GM10248 (cell line): ENCODE data around the gene USP12.

ENCODE experiments used
- CTCF ChIA-PET: fragments of 300-600 bp; sonication (Branson Sonifier 250); formaldehyde crosslinking; extraction: SDS; loops from one replicate; lab custom pipeline; 2021; ENCODE audit warnings: antibody characterized with exemption; lab: Yijun Ruan, JAX
- POLR2A ChIA-PET: fragments of 350-650 bp; sonication (Branson Sonifier 250); formaldehyde crosslinking; extraction: SDS; loops from one replicate; lab custom pipeline; 2020; ENCODE audit warnings: antibody characterized with exemption; lab: Yijun Ruan, JAX
- DNase-seq: peaks from one replicate; pipeline ENCODE4 v3.0.0; 2012; ENCODE audit errors: extremely low spot score
- CTCF ChIP-seq: IDR thresholded peaks from 2 replicates; pipeline ENCODE4 v1.5.1; 2012; ENCODE audit warnings: mild to moderate bottlenecking, low read depth; ENCODE audit errors: extremely low read depth, missing control alignments, control extremely low read depth

Gene USP12

GRCh38 chr13:27203854-27204253 is 32.2 kb upstream of the USP12 start:
- no peak for DNase-seq
- TF ChIP-seq CTCF: peak; percentile 5
- CTCF ChIA-PET: interaction anchor here (1.5 kb wide), 1 partner anchor 219 kb away, joined by 5 read pairs; no protein-coding TSS in a partner anchor
- POLR2A ChIA-PET: interaction anchor here (0.5 kb wide), 1 partner anchor 53 kb away, joined by 3 read pairs; no protein-coding TSS in a partner anchor

GRCh38 chr13:27203186-27203585 is 31.6 kb upstream of the USP12 start:
- no peak for DNase-seq
- CTCF ChIA-PET: interaction anchor here (1.5 kb wide), 1 partner anchor 218 kb away, joined by 5 read pairs; no protein-coding TSS in a partner anchor
- TF ChIP-seq CTCF: no peak

GRCh38 chr13:27201661-27202060 is 30.1 kb upstream of the USP12 start:
- POLR2A ChIA-PET: no interaction called here
- no peak for TF ChIP-seq CTCF
- CTCF ChIA-PET: no interaction called here
- DNase-seq: no peak

More at GRCh38 chr13:27203186-27203585, 31.6 kb upstream of the USP12 start:
- POLR2A ChIA-PET: interaction anchor here (0.5 kb wide), 1 partner anchor 54 kb away, joined by 3 read pairs; no protein-coding TSS in a partner anchor

GRCh38 chr13:27200413-27201070 is 28.9 kb upstream of the USP12 start:
- ChIA-PET POLR2A (no interaction called here), CTCF (interaction anchor here (1.3 to 2.2 kb wide), 2 partner anchors 11 to 215 kb away, joined by 3 to 5 read pairs; no protein-coding TSS in a partner anchor)
- TF ChIP-seq CTCF: no peak
- DNase-seq: no peak

GRCh38 chr13:27199696-27200095 is 28.1 kb upstream of the USP12 start:
- DNase-seq: no peak
- POLR2A ChIA-PET: no interaction called here
- CTCF ChIA-PET: interaction anchor here (1.3 to 2.2 kb wide), 2 partner anchors 10 to 214 kb away, joined by 3 to 5 read pairs; no protein-coding TSS in a partner anchor
- TF ChIP-seq CTCF: no peak

- POLR2A ChIA-PET: no interaction called here
- DNase-seq: no peak
- CTCF ChIA-PET: interaction anchor here (2.2 kb wide), 1 partner anchor 10 kb away, joined by 5 read pairs; no protein-coding TSS in a partner anchor
- TF ChIP-seq CTCF: no peak
These were observed 27.6 kb upstream of the USP12 start for GRCh38 chr13:27199211-27199610.
